OCI-LY1 (cell line): ENCODE data around the gene CORIN.

ENCODE experiments used
- H2AFZ ChIP-seq: fragments of 200-600 bp; sonication (generic), shearing (Covaris generic); 2 replicates; pipeline ENCODE4 v1.6.0; 2014; ENCODE audit warnings: antibody characterized with exemption, mild to moderate bottlenecking, low read length
- H3F3A ChIP-seq: fragments of 200-600 bp; sonication (generic), shearing (Covaris generic); 2 replicates; pipeline ENCODE4 v1.6.0; 2014; ENCODE audit warnings: mild to moderate bottlenecking, antibody characterized with exemption, low read length, moderate library complexity; ENCODE audit not compliant: insufficient read depth
- H3K27ac ChIP-seq: fragments of 200-600 bp; sonication (generic); 2 replicates; pipeline ENCODE4 v1.5.1; 2014; ENCODE audit warnings: low read length, mixed run types, mild to moderate bottlenecking, low read depth; ENCODE audit not compliant: poor library complexity, severe bottlenecking
- H3K27me3 ChIP-seq: fragments of 200-600 bp; sonication (generic); 2 replicates; pipeline ENCODE4 v1.6.0; 2014; ENCODE audit warnings: antibody characterized with exemption, mild to moderate bottlenecking, low read length, moderate library complexity; ENCODE audit not compliant: insufficient read depth
- H3K36me3 ChIP-seq: fragments of 200-600 bp; sonication (generic); 2 replicates; pipeline ENCODE4 v1.6.1; 2014; ENCODE audit warnings: mild to moderate bottlenecking, antibody characterized with exemption, low read length, moderate library complexity, mixed read lengths; ENCODE audit not compliant: insufficient read depth
- H3K4me1 ChIP-seq: fragments of 200-600 bp; sonication (generic); 2 replicates; pipeline ENCODE4 v1.5.1; 2014; ENCODE audit warnings: mild to moderate bottlenecking, low read length, moderate library complexity; ENCODE audit not compliant: insufficient read depth, severe bottlenecking
- H3K4me2 ChIP-seq: fragments of 200-600 bp; sonication (generic), shearing (Covaris generic); 2 replicates; pipeline ENCODE4 v1.6.1; 2014; ENCODE audit warnings: low read length
- H3K4me3 ChIP-seq: fragments of 200-600 bp; sonication (generic); 2 replicates; pipeline ENCODE4 v1.5.1; 2014; ENCODE audit warnings: low read length, low read depth, mild to moderate bottlenecking, mixed read lengths; ENCODE audit not compliant: poor library complexity, severe bottlenecking
- H3K79me2 ChIP-seq: fragments of 200-600 bp; shearing (Covaris generic); 2 replicates; pipeline ENCODE4 v1.6.1; 2016; ENCODE audit warnings: mixed run types, low read length, mixed read lengths; ENCODE audit not compliant: insufficient read depth
- H3K9ac ChIP-seq: fragments of 200-600 bp; sonication (generic), shearing (Covaris generic); 2 replicates; pipeline ENCODE4 v1.6.1; 2014; ENCODE audit warnings: mild to moderate bottlenecking, low read length, mixed read lengths
- H3K9me2 ChIP-seq: fragments of 200-600 bp; sonication (generic), shearing (Covaris generic); 2 replicates; pipeline ENCODE4 v1.6.1; 2014; ENCODE audit warnings: low read depth, mild to moderate bottlenecking, low read length, mixed read lengths
- H3K9me3 ChIP-seq: fragments of 200-600 bp; shearing (Covaris generic); 2 replicates; pipeline ENCODE4 v1.6.1; 2014; ENCODE audit warnings: low read length, mixed read lengths
- H4K20me1 ChIP-seq: fragments of 200-600 bp; sonication (generic), shearing (Covaris generic); 2 replicates; pipeline ENCODE4 v1.6.0; 2016; ENCODE audit warnings: mild to moderate bottlenecking, low read length; ENCODE audit not compliant: insufficient read depth
- EZH2 ChIP-seq: fragments of 200-600 bp; sonication (generic), shearing (Covaris generic); IDR thresholded peaks from 2 replicates; pipeline ENCODE4 v1.8.0; 2017; ENCODE audit warnings: borderline replicate concordance, mixed run types, mild to moderate bottlenecking, antibody characterized with exemption, low read length, moderate library complexity, mixed read lengths
- TF ChIP-seq, protein P1 (sequence below): fragments of 200-600 bp; sonication (generic), shearing (Covaris generic); IDR thresholded peaks from 2 replicates; pipeline ENCODE4 v1.5.1; 2017; ENCODE audit warnings: mild to moderate bottlenecking, antibody characterized with exemption, low read length, moderate library complexity, mixed read lengths

Gene CORIN

DNA sequence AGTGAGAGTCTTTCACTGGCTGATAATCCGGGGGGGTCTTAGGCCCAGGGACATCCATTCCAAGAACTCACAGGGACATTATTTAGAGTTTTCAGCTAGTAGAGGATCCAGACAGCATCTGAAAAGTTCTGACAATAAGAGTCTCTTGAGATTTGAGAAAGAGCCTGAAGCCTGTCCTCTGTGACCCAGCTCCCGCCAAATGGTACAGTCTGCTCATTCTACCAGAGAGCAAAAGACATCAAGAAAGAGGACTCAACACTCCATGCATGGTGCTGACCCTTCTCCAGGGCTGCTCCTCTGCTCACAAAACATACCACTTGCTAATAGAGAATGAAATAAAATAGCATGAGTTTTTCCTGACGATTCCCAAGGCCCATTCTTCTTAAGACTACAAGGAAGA lies 190.8 kb downstream of the CORIN start:
- Histone ChIP-seq H3K9me3 (no peaks in the 10 kb centered on the region), H3K79me2 (no peaks in the 10 kb centered on the region), H3K4me2 (no peak overlapping the region), H3K27me3 (no peaks in the 10 kb centered on the region), H3K9ac (no peak overlapping the region), H3F3A (no peaks in the 10 kb centered on the region), H3K4me1 (no peaks in the 10 kb centered on the region), H2AFZ (no peak overlapping the region), H3K9me2 (no peaks in the 10 kb centered on the region), H3K36me3 (no peaks in the 10 kb centered on the region), H3K27ac (no peak overlapping the region), H3K4me3 (no peak overlapping the region), H4K20me1 (no peaks in the 10 kb centered on the region)
- TF ChIP-seq EZH2 = no peak
- TF ChIP-seq, protein P1, sequence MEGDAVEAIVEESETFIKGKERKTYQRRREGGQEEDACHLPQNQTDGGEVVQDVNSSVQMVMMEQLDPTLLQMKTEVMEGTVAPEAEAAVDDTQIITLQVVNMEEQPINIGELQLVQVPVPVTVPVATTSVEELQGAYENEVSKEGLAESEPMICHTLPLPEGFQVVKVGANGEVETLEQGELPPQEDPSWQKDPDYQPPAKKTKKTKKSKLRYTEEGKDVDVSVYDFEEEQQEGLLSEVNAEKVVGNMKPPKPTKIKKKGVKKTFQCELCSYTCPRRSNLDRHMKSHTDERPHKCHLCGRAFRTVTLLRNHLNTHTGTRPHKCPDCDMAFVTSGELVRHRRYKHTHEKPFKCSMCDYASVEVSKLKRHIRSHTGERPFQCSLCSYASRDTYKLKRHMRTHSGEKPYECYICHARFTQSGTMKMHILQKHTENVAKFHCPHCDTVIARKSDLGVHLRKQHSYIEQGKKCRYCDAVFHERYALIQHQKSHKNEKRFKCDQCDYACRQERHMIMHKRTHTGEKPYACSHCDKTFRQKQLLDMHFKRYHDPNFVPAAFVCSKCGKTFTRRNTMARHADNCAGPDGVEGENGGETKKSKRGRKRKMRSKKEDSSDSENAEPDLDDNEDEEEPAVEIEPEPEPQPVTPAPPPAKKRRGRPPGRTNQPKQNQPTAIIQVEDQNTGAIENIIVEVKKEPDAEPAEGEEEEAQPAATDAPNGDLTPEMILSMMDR = no peak

DNA sequence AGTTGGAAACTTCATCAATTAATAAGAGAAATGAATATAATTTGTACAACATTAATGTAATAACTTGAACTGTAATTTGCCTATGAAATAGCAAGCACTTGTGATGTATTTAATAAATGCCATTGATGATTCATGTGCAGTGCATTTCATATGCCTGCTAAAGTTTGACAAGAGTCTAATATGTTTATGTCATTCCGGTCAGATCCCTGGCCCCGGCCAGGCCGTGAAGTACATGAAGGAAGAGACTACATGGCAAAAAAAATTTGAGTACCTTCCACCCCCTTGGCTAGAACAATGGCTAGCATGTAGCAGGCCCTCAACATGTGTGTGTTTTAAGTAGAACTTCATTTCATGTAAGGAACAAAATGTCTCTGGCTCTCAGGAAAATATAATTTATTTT lies 191.5 kb downstream of the CORIN start:
- Histone ChIP-seq H3K9ac (no peak overlapping the region), H4K20me1 (no peaks in the 10 kb centered on the region), H3K36me3 (no peaks in the 10 kb centered on the region), H3K27ac (no peak overlapping the region), H3F3A (no peaks in the 10 kb centered on the region), H3K4me2 (no peak overlapping the region), H2AFZ (no peak overlapping the region), H3K9me3 (no peaks in the 10 kb centered on the region), H3K9me2 (no peaks in the 10 kb centered on the region), H3K27me3 (no peaks in the 10 kb centered on the region), H3K4me3 (no peak overlapping the region), H3K4me1 (no peaks in the 10 kb centered on the region), H3K79me2 (no peaks in the 10 kb centered on the region)
- TF ChIP-seq EZH2 = no peak
- TF ChIP-seq, protein P1 = no peak

DNA sequence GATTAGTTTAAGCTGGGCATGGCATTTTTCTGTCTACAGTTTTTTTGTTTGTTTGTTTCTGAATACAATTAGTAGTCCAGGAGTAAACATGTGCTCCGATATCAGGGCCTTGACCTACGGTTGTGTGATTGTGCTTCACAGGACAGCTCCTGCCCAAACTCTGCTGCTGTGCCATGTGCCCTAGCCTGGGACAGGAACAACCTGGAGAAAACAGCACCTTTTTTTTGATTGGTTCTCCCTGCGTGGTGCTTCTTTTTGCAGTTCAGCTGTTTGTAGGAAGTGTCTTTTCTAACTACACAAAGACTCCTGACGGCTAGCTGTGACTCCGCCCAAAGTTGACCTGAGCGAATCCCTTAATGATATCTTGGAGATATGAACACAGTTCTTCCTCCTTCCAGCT lies 194.0 kb downstream of the CORIN start:
- Histone ChIP-seq H2AFZ (no peak overlapping the region), H3K79me2 (no peaks in the 10 kb centered on the region)

More for the DNA sequence above, 194.0 kb downstream of the CORIN start:
- TF ChIP-seq EZH2 = no peak
- TF ChIP-seq, protein P1 = no peak
- no peaks in the 10 kb centered on the region for H3K9me2 ChIP-seq
- no peaks in the 10 kb centered on the region for H3K4me1 ChIP-seq
- no peaks in the 10 kb centered on the region for H3K27me3 ChIP-seq
- H3F3A ChIP-seq = no peaks in the 10 kb centered on the region
- no peaks in the 10 kb centered on the region for H3K36me3 ChIP-seq
- no peak overlapping the region for H3K4me3 ChIP-seq
- H3K9ac ChIP-seq = no peak overlapping the region
- H3K27ac ChIP-seq = no peak overlapping the region
- H4K20me1 ChIP-seq = no peaks in the 10 kb centered on the region
- H3K4me2 ChIP-seq = no peak overlapping the region
- no peaks in the 10 kb centered on the region for H3K9me3 ChIP-seq
